Activated CD4-positive, CD25-positive, alpha-beta regulatory T cell treated with anti-CD3 and anti-CD28 coated beads, Interleukin-2, amount 50 U/mL, for 16 hours (primary cell): Measurements from ENCODE around the gene PIK3AP1.
A peak's percentile ranks its signal among the peaks of the same experiment; 100 is the strongest.
"Not testable (repeated sequence)": the region's sequence is repeated elsewhere in the genome, so short reads cannot be mapped to it uniquely, and the experiment has no call there.

Experiments
- DNase-seq: peaks from one replicate; pipeline ENCODE4 v3.0.0-alpha.2; 2020; ENCODE audit warnings: low read depth, low spot score

Gene PIK3AP1, protein sequence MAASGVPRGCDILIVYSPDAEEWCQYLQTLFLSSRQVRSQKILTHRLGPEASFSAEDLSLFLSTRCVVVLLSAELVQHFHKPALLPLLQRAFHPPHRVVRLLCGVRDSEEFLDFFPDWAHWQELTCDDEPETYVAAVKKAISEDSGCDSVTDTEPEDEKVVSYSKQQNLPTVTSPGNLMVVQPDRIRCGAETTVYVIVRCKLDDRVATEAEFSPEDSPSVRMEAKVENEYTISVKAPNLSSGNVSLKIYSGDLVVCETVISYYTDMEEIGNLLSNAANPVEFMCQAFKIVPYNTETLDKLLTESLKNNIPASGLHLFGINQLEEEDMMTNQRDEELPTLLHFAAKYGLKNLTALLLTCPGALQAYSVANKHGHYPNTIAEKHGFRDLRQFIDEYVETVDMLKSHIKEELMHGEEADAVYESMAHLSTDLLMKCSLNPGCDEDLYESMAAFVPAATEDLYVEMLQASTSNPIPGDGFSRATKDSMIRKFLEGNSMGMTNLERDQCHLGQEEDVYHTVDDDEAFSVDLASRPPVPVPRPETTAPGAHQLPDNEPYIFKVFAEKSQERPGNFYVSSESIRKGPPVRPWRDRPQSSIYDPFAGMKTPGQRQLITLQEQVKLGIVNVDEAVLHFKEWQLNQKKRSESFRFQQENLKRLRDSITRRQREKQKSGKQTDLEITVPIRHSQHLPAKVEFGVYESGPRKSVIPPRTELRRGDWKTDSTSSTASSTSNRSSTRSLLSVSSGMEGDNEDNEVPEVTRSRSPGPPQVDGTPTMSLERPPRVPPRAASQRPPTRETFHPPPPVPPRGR

DNA sequence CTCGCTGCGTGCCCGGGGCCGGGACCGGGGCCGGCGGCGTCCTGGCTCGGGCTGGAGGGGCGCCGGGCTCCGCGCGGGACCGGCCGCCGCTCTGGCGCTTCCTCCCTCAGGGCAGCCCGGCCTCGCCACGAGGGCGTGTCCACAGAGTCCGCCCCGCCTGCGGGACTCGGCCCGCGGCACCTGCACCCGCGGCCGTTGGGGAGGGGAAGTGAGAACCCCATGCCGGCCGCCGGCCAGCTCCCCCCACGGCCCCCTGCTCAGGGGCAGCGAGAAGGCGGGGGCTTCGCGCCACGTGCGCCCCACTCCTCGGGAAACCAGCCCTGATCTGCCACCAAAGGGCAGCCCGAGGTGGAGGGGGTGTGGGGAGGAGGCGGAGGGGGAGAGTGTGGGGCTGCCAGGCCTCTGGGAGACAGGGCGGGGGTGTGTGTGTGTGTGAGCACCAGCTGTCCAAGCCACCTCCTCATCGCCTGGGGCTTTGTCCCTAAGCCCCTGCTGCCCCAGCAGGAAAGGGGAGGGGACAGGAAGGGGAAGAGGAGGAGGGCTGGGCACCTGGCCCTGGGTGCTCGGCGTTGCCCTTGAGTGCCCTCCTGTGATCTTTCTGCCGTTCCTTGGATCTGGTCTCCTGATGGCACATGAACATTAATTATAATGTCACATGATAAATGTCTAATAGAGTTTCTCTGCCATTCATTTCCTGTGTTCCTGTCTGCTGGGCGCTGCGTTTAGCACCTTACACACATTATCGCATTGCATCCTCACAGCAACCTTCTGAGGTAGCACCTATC, at the start of gene PIK3AP1:
Gene PIK3AP1, minus strand, starts transcription at position 93 of the 785 bp plus-strand sequence. CDS start 120 bp downstream, outside the sequence.
- DNase-seq, result no peak

DNA sequence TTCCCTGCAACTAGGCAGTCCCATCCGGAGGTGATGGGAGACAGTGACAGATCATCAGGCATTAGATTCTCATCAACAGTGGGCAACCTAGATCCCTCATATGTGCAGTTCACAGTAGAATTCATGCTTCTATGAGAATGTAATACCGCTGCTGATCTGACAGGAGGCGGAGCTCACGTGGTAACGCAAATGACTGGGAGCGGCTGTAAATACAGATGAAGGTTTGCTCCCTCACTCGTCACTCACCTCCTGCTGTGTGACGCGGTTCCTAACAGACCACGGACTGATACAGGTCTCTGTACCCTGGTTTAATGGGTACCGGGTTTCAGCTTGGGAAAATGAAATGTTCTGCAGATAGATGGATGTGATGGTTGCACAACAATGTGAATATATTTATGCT, 47.8 kb upstream of the PIK3AP1 start:
- DNase-seq, result no peak

DNA sequence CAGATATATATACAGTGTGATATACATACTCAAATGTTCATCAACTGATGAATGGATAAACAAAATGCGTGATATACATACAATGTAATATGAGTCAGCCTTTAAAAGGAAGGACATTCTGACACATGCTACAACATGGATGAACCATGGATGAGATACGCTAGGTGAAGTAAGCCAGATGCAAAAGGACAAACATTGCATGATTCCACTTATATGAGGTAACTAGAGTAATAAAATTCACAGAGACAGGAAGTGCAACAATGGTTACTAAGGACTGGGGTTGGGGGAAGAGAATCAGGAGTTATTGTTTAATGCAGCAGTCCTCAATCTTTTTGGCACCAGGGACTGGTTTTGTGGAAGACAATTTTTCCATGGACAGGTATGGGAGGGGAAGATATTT, 47.3 kb upstream of the PIK3AP1 start:
- no peak for DNase-seq

DNA sequence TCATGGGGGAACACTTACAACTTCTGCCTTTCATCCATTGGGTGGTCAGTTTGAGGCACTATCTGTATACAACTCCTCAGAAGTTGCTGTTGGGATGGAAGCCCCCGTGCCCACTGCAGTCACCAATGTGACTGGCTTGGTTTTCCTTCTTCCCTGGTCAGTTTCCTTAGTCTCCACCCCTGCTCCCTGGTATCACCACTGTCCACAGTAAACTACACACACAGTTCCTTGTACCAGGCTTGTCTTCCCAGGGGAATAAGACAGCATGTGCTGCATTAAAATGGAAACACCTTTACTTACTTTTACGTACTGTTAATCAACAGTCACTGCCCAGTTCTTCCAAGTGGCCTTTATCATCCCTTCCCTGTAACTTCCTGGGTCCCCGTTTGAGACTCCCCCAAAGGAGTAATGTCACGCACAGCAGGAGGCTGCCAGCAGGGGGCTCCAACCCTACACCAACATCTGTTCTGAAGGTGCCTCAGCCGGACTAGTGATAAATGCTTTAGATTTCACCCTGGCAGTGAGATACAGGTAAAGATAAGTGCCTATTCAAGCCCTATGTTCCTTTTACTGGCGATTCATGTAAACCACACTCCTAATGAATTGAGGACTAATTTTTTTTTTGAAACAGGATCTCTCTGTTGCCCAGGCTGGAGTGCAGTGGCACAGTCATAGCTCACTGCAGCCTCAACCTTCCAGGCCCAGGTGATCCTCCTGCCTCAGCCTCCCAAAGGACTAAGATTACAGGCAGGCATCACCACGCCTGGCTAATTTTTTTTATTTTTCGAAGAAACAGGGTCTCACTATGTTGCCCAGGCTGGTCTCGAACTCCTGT, 45.3 kb upstream of the PIK3AP1 start:
- DNase-seq, result peak; percentile 58

DNA sequence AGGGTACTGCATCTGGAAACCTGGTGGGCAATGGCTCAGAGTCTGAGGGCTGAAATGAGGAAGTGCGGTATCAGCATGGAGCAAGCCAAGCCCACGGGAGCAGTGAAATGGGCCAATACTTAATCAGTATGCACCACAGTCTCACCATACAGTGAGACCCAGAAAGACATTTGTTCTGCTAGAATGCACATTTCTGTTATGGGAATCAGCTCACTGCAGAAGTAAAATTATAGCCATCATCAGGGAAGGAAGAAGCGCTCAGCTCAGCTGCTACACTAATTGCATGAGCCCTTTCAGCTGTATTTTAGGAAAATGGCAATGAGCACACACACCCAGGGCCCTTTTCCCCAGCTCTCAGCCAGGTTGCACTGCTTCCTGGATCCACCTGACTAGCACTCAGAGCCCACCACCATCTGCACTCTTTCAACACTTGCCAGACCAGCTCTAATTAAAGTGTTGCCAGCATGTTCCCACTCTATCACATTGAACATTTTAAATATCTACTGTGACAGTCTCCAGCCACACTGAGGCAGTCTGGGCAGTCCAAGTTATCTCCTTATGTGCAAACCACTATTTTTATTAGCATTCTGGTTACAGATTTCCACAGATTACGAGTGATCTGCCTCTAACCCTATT, 44.2 kb upstream of the PIK3AP1 start:
- DNase-seq, result no peak

DNA sequence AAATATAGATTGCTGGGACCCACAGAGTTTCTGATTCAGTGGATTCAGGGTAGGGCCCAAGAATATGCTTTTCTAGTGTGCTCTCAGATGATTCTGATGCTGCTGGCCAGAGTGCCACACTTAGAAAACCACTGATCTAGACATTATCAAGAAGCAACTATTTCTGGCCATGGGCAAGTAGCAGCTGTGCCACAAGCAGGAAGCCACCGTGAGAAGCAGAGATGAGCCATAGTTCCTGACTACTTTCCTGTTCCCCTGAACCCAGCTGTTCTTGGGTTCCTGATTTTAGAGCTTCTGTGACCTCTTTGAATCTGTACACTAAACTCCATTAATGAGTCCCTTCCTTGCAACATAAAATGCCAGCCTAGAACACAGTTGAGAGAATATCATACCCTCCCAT, 38.1 kb upstream of the PIK3AP1 start:
- no peak for DNase-seq

DNA sequence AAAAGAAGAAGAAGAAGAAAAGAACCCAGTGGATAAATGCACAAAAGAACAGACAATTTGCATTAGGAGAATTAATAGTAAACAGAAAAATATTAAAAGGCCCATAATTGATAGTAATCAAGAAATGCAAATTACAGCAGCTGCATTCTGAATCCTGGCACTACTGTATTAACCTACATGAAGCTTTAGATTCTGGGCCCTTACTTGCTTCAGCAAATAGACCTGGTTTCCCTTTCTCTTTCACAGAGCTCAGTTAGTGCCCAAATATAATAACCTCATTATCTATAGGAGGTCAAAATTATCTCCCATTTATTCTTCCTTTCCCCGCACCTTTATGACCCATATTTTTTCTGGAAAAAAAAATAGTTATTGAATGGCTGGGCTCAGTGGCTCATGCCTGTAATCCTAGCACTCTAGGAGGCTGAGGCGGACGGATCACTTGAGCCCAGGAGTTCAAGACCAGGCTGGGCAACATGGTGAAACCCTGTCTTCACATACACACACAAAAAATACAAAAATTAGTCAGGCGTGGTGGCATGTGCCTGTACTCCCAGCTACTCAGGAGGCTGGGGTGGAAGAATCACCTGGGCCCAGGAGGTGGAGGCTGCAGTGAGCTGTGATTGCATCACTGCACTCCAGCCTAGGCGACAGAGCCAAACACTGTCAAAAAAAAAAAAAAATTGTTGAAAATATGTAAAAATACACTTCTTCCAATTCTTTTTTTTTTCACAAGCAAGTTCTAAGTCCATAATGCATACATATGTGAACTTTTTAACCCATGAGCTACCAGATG, 36.0 kb upstream of the PIK3AP1 start:
- no peak for DNase-seq

DNA sequence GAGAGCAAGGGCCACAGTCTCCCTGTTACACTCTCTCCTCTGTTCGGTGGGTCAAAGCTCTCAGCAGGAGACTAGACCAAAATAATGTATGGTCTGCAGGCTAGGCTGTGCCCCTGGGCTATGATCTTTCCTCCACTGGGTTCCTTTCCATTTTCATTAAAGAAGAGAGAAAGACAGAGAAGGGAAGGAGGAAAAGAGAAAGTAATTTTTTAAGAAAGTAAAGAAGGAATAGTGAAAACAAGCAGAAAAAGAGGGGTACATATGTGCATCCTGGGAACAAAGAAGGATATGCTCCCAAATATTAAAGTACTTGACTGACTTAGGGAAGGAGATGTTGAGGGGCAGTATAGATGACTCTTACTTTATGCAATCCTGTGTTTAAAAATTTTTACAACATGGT, 33.6 kb upstream of the PIK3AP1 start:
- DNase-seq, result no peak

DNA sequence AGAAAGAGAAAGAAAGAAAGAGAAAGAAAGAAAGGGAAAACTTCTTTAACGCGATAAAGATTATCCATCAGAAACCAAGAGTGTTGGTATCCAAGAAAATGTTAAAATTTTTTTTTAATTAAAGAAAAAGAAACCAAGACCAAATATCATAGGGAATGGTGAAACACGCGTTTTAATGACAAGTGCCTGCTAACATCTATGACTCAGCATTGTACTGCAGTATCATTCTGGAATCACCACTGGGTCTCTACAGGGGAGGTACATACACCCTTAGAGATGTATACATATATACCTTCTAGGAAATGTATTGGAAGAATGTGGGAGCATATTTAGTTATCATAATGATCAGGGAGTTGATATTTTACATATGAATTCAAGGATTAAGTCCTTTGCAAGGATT, 32.1 kb upstream of the PIK3AP1 start:
- no peak for DNase-seq

DNA sequence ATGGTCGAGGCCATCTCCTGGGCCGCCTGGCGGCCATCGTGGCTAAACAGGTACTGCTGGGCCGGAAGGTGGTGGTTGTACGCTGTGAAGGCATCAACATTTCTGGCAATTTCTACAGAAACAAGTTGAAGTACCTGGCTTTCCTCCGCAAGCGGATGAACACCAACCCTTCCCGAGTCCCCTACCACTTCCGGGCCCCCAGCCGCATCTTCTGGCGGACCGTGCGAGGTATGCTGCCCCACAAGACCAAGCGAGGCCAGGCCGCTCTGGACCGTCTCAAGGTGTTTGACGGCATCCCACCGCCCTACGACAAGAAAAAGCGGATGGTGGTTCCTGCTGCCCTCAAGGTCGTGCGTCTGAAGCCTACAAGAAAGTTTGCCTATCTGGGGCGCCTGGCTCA, 30.0 kb upstream of the PIK3AP1 start:
- DNase-seq, result not testable (repeated sequence)

DNA sequence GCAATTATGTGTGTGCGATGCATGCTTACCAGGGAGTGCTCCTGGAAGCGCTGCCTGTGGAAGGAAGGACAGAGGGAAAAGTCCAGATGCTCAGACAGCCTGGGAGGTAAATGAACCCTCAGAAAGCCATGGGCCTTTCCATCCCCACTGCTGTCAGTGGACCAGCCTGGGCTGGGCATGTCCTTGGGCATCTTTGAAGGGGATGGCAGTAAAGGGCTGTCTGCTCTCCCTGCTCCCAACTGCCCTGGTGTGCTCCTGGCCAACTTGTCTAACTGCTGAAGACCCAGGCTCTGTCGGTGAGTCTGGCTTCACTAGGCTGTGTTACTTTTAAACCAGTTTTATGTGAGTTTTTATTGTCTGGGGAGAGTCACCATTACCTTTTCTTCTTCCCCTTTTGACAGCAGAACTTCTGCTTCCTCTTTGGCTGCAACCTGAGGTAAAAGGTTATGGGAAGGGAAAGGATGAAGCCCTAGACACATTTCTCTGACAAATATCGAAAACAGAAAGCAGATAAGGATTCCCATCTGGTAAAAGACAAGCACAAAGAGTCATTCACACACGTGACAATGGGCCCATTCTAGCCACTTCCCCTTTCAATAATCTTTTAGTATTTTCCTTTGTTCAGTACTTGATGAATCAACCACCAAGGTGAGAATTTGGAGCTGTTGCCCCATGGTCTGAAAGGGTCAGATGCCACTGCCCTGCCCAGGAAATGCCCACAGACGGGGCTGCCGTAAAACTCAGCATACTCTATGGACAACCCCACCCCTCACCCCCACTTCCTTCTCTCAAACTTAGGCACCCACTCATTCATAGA, 27.6 kb upstream of the PIK3AP1 start:
- no peak for DNase-seq

DNA sequence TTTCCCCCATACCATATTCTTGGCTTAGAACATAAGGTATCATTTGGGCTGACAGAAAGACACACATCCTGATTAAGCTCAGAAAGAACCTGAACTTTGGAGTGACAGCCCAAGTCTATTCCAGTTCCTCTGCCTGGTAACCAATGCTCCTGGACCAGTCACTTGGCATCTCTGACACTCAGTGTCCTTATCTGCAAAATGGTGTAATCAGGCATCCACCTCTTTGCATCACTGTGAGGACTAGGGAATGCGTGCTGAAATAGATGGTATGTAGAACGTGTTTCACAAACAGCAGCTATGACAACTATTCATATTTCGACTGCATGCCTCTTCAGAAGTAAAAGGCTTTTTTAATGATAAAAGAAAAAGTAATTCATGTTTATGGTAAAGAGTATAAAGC, 26.2 kb upstream of the PIK3AP1 start:
- no peak for DNase-seq

DNA sequence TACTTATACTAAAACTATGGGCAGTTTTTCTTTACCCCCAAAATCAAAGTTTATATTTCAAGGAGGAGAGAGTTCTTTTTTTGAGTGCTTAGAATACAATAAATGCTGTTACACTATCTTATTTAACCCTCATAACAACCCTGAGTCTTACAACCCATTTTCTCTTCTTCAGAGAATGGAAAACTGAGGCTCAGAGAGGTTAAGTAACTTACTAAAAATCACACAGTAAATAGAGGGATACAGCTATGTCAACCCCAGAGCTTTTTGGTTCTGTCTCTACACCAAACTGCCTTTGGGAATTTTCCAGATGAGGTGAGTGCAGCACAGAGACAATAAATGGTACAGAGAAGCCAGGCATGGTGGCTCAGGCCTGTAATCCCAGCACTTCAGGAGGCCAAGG, 25.6 kb upstream of the PIK3AP1 start:
- no peak for DNase-seq

DNA sequence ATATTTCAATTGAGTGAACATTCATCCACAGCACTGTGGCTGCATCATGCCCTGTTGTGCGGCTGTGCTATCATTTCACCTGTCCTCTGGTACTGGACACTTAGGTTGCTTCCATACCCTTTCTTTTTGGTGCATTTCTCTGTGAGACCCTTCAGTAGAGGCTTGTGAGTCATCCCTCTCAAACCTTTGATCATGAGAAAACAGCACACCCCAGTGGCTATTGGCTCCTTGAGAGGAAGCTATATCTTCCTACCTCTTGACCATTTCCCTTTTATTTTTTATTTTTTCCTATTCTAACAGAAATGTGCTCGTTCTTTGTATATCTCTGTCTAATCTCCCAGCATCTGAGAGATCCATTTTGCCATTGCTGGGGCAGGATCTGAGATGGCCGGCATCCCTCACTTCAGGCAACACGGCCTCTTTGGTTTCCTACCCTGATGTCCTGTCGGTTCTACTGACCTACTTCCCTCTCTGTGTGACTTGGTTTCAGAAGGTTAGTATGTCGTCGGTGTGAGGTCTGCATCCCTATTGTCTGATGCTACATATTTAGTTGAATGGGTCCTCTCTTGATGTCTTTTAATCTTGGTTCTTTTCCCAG, 23.8 kb upstream of the PIK3AP1 start:
- DNase-seq, result no peak

DNA sequence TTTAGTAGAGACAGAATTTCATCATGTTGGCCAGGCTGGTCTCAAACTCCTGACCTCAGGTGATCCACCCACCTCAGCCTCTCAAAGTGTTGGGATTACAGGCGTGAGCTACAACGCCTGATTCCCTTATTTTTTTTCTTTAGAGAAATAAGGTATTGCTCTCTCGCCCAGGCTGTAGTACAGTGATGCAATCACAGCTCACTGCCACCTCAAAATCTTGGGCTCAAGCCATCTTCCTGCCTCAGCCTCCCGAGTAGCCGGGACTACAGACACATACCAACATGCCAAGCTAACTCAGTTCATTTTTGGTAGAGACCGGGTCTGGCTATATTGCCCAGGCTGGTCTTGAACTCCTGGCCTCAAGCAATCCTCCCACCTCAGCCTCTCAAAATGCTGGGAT, 21.2 kb upstream of the PIK3AP1 start:
- not testable (repeated sequence) for DNase-seq

DNA sequence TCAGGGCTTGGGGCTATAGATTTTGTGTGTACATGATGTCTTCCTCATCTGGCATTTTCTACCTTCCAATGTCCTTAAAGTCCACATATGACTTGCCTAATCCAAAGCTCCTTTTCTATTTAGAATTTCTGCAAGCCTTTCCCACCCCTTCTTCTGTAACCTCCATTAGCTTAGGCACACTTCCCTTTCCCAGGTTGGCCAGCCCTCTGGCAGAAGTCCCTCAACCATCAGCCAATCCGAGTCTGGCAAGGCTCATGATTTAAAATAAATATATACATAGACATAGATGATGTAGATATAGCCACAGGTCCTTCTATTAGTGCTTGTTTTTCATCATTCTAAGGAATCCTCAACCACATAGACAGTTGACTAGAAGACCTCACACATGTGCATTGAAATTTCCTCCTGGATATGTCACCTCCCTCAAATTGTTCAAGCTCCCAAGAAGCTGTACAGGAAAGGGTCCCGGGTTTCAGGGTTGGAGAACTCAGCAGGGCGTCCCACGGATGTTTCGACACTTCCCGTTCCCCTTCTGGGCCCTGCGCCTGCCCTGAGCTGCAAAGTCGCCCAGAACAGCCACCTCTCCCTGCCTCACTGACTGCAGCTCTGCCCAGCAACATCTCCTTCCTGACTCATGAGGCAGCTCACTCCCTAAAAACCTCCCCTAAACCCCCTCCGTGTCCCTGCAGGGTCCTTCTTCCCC, 20.4 kb upstream of the PIK3AP1 start:
- DNase-seq, result no peak

DNA sequence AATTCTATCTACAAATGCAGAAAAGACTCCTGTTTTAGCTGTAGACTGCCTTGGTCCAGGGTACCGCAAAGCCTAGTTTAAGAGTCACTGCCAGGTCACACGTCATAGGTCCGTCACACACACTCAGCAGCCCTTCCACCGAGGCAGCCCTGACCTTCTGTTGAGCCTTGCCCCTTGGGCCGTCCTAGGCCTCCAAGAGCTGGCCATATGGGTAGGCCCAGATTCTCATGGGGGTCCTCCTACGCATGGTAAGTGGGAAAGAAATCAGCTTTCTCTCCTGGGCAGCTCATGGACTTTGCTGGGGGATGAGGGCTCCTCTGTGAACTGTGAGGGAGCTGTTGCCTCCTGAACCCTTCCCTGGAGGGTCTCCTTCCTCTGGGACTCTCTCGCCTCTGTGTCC, 19.8 kb upstream of the PIK3AP1 start:
- DNase-seq, result no peak

DNA sequence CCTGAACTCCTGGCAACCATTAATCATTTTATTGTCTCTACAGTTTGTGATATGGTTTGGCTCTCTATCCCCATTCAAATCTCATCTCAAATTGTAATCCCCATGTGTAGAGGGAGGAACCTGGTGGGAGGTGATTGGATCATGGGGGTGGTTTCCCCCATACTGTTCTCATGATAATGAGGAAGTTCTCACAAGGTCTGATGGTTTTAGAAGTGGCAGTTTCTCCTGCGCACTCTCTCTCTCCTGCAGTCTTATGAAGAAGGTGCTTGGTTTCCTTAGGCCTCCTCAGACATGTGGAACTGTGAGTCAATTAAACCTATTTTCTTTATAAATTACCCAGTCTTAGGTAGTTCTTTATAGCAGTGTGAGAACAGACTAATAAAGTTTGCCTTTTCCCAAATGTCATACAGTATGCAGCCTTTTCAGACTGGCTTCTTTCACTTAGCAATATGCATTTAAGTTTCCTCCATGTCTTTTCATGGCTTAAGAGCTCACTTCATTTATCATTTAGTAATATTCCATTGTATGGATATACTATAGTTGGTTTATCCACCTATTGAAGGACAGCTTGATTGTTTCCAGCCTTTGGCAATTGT, 17.1 kb upstream of the PIK3AP1 start:
- not testable (repeated sequence) for DNase-seq
